CMK (cell line): Measurements from ENCODE around the gene HSPH1.

Experiments
- DNase-seq: peaks from one replicate; pipeline ENCODE4 v3.0.0-alpha.2; 2010; ENCODE audit warnings: low read depth

HSPH1 gene

GRCh38 chr13:31161557-31162150 is at the start of gene HSPH1:
TSS of gene HSPH1 (minus strand) at chr13:31161904. CDS start at chr13:31161582, 322 bp downstream.
- peak; percentile 73 for DNase-seq

DNA sequence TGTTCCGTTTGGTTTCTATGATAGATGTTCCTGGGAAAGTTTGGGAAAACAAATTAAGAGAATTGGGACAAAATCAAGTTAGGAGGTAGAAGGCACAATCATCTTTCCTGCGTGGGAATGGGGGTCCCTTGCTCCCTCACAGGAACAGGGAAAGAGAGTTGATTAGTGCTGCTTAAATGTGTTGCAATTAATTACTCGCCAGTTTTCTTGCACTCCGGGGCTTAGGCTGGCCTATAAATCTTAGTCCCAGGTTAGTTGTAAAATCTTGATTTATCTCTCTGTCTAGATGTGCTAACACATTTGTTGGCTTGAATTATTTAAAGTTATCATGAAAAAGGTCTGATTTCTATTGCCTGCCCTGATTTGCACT is 48.1 kb upstream of the HSPH1 start:
- no peak for DNase-seq

- DNase-seq: no peak
These were observed 47.6 kb upstream of the HSPH1 start for GRCh38 chr13:31209172-31209840.

DNA sequence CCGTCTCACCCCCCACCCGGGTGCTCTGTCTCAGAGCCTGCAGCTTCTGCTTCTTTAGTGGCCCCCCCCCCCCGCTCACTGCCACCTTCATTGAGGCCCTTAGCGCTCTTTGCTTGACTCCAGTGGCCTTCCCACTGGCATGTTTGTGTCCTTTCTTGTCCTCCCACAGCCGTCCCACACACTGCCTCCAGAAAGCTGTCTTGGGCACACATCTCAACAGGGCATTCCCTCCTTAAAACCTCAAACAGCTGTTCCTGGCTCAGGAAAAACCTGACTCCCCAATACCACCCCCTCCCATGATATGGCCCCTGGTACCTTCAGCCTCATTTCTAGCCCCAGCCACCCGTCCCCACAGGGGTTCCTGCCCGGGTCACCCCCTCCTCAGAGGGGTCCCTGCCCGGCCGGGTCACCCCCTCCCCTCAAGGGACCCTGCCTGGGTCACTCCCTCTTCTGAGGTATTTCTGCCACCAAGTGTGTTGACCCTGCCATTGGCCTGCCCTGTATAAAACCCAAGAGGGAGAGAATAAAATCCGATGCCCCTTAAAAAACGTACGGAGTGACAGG is 46.9 kb upstream of the HSPH1 start:
- DNase-seq: no peak

DNA sequence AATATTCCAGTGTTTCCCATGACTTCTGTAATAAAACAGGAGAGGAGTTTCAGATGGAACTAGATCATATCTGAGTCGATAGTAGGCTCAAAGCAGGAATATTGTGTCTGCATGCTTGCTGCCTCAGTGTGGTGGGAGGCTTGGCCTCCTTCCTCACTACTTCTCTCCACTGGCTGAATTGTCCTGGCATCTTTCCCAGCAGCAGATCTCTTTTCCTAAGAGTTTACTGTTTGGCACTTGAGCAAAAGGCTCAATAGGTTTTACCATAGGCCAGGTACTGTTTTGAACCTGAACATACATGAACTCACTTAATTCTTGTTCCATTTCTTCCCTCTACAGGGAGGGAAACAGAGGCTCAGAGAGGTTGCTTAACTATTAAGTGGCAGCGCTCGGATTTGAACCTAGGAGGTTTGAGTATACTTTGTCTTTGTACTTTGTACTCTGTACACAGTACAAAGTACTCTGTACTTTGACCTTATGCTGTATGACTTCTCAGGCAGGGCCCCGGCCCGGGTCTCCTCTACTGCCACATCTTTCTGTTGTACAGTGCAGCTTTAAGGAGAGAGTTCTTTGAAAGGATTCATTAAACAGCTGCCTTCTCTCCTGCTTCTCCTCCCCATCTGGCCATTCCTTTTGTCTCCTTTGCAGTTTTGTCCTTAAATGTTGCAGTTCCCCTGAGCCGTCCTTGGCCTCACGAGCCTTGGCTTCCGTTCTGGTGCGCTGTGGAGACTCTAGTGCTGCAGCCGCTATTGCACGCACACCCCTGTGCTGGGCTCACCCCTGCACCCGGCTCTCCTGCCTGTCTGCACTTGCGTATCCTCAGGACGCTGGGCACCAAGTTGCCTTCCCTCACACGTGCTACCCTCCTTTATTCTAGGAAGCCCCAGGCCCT is 46.2 kb upstream of the HSPH1 start:
- DNase-seq: no peak

DNA sequence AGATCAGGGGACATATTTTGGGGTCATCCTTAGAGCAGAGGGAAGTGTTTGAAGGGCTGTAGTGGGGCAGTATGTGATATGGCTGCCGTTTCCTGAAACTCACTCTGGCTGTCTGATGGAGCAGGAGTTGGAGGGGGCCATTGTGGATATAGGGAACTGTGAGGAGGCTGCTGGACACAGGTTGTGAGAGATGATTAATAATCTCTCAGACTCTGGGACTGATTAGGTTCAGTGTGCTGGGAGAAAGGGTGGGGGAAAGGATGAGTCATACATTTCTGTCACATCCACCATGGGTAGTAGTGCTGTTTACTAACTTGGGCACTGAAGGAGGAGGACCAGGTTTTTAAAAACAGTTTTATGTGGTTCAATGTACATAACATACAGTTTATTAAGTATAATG is 42.9 kb upstream of the HSPH1 start:
- DNase-seq: no peak

DNA sequence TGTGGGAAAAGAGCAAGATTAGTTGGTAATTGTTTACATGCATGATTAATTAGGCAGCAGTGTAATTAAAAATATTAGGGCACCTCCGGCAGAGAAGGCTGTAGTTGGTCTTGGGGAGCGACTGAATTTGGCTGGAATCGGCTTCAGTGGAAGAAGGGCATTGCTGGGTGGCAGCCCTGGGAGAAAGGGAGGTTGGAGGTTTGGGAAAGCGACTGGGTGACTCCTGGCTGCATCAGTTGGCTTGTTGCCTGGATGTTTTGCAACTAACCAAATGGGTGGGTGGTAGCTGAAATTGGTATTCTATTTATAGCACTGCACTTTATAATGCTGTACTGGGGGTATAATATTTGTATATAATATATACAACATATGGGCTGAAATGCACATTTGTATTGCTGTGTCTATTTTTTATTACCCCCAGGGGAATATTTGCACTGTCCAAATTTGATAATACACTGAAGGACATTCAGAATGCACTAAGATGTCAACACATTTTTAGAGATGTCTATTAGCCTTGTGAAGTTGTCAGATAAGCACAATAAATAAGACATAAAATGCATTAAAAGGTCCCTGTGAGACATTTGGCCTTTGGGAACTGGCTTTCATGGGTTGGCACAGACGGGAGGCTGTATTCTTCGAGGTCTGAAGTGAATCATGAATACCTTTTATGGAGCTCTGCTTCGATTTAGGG is 39.8 kb upstream of the HSPH1 start:
- DNase-seq: no peak

GRCh38 chr13:31200637-31200971 is 38.9 kb upstream of the HSPH1 start:
- DNase-seq: no peak

- DNase-seq: peak; percentile 26
These were observed 38.3 kb upstream of the HSPH1 start, which contains the start of gene B3GLCT for GRCh38 chr13:31199849-31200636. TSS of gene B3GLCT (plus strand) at chr13:31199975. CDS start at chr13:31200085, 110 bp downstream.

DNA sequence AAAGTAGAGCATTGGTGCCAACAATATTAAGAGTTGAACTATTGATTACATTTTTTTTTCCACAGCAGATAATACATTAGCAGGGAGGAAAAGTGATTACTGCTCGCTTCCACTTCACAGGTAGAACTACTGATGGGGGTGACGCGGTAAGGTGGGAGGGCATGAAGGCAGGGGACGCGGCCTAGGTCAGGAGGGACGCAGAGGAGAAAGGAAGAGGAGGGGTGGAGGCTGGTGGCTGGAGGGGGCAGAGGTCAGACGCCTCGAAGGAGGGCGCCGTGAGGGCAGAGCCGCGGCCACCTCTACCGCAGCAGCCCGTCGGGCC is 37.8 kb upstream of the HSPH1 start:
- DNase-seq: no peak

DNA sequence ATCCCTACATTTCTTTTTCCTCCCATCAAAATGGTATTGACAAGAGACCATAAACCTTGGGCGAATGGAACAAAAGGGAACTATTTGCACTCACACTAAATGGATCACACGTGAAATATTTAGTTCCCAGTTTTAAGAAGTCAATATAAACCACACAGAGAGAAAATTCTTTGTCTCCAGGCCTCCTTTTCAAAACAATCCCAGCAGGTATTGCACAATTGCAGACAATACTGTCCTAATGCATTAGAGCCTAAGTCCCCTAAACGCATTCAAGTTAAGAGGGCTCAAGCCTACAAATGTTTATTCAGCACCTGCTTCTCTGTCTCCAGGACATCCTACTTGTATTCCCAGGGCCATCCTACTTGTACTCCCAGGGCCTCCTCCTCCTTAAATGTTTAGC is 36.8 kb upstream of the HSPH1 start:
- no peak for DNase-seq

GRCh38 chr13:31196992-31197391 is 35.3 kb upstream of the HSPH1 start:
- no peak for DNase-seq

DNA sequence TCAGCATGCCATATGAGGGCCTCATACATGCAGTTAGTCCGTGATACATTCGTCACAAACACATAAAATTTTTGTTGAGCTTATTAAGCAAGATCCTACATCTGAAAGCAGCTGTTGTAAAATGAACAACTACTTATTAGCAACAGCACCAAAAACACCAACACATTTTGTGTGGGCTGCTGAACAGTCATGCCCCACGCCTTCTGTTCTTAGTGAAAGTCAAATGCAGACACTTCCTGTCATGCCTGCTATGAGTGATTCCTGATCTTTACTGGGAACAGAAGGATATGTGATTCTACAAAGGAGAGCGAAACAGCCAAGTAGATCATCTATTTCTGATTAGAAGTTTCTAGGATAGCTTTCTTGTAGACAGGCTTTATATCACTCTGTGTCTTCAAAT is 33.9 kb upstream of the HSPH1 start:
- no peak for DNase-seq

DNA sequence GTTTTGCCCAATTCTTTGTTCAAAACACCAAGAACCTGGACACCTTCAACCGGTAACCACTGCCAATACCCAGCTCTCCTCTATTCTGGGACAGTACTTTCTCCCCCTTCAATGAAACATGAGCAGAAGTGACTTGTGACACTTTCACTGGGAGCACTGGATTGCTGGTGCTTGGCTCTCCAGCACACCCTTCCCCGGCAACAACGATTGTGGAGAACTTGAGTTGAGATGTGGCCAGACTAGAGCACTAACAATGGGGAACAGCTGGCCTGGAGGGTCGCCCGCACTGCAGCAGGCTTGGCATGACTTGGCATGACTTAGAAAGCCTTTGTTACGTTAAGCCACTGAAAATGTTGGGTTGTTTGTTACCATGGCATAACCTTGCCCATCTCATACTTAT is 30.6 kb upstream of the HSPH1 start:
- DNase-seq: no peak

GRCh38 chr13:31191748-31192147 is 30.0 kb upstream of the HSPH1 start:
- no peak for DNase-seq

GRCh38 chr13:31184981-31185645 is 23.4 kb upstream of the HSPH1 start:
- DNase-seq: no peak

- DNase-seq: no peak
These were observed 22.7 kb upstream of the HSPH1 start for GRCh38 chr13:31184451-31184850.

DNA sequence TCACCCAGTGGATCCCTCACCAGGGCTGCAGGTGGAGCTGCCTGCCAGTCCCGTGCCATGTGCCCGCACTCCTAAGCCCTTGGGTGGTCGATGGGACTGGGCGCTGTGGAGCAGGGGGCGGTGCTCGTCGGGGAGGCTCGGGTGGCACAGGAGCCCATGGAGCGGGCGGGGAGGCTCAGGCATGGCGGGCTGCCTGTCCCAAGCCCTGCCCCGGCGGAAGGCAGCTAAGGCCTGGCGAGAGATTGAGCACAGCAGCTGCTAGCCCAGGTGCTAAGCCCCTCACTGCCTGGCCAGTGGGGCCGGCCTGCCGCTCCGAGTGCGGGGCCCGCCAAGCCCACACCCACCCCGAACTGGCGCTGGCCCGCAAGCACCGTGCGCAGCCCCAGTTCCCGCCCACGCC is 21.3 kb upstream of the HSPH1 start:
- DNase-seq: no peak

GRCh38 chr13:31179754-31180153 is 18.1 kb upstream of the HSPH1 start:
- DNase-seq: no peak

DNA sequence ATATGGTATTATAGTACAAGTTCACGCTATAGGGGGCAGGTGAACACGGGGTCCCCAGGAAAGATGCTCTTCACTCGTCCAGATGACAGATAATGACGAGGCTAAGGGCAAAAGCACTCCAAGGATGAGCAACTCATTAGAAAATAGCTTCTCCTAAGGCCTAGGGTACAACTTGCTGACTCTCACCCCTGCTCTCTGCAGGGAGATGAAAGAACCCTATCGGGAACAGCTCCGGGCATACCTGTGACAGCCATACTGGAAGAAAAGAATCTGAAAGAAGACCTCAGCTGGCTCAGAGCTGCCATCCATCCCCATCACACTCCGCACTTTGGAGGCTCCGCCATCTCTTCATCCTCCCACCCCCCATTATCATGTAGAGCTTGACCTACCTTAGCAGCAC is 17.5 kb upstream of the HSPH1 start:
- DNase-seq: no peak
